Posterior vena cava (tissue), 2 donors: ENCODE measurements around the gene ANO1. TPM values are rescaled to one million over a fixed set of nuclear protein-coding genes. Genes with fewer than 3 reads are reported as not detected.

Source experiments
- DNase-seq: peaks from one replicate; pipeline ENCODE4 v3.0.0-alpha.2; 2020; ENCODE audit warnings: low spot score
- intact Hi-C, 2 donors: fragments of 100-400 bp; cut with DNase I; formaldehyde crosslinking; loops; one replicate each; pipeline versions ENCODE4 v1.14.1 to v1.14.2; 2022 to 2023
- total RNA-seq, 2 donors: library from RNA; stranded (reverse); fragmentation: NEBNext Ultra II Directional; extraction: Animal tissue kit (Norgen Biotek cat#: 25700); gene quantifications; one replicate each; pipeline ENCODE4 v1.2.1, GENCODE V29; 2021
- donor health status: DM: yes; HTN: yes; CAD: no.
- donor health status: DM: yes; HTN: yes; CAD: no.

Gene ANO1
- total RNA-seq, 2 donors from 2014 or later, result 55.4 to 56.2 TPM

DNA sequence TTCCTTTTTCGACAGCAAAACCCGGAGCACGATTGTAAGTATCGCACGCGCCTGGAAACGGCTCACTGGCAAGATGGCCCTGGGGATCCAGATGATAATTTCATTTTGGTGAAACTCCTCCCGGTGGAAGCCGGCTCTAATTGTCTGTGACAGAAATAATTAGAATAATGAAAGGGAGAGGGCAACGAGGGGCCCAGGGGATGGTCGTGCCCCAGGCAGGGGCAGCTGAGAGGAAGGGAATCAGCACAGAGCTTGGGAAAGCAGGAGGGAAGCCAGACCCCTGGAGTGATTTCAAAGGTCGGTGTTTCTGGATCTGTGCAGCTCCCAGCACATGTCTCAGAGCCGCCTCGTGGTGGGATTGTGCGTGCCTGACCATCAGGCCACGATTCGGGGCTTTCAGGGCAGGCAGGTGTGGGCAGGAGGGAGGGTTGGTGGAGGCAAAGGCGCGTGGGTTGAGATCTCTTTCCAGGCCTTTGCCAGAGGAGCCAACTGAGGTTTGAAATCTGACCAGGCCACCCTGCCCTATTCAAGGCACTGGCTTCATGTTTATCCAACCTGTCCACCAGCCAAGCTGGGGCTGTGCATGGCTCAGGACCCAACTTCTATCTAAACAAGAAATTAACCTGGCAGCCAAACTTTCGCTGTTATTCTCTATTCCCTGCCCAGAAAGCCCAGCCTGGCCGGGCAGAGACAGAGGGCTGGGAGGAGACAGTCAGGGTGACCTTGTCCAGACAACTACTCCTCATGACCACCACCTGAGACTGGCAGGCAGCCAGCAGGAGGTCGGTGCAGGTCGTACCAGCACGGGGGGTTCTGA, 27.8 kb downstream of the ANO1 start:
- intact Hi-C loops, result no loop called here
- DNase-seq, result no peak

DNA sequence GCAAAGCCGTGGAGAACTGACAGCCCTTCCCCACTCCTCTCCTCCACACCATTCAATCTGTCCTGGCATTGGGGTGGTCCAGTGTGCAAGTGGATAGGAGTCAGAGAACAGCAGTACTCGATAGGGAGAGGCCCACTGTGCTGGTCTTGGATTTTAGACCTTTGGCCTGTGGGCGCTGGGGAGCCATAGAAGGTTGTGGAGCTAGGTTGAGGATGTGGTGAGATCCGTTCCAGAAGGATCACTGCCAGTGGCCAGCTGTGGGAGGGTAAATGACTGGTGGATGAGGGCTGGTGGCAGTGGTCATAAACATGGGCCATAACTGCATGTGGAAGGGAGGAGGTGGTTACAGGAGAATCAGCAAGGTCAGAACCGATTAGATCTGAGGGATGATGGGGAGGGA, 28.6 kb downstream of the ANO1 start:
- intact Hi-C loops, result no loop called here
- no peak for DNase-seq

GRCh38 chr11:70107191-70107590, 29.1 kb downstream of the ANO1 start:
- DNase-seq, result no peak
- intact Hi-C loops, result no loop called here

GRCh38 chr11:70107756-70108155, 29.6 kb downstream of the ANO1 start:
- no peak for DNase-seq
- intact Hi-C loops, result no loop called here

- DNase-seq, result no peak
- intact Hi-C loops, result no loop called here
These were observed 30.1 kb downstream of the ANO1 start for GRCh38 chr11:70108250-70108649.

DNA sequence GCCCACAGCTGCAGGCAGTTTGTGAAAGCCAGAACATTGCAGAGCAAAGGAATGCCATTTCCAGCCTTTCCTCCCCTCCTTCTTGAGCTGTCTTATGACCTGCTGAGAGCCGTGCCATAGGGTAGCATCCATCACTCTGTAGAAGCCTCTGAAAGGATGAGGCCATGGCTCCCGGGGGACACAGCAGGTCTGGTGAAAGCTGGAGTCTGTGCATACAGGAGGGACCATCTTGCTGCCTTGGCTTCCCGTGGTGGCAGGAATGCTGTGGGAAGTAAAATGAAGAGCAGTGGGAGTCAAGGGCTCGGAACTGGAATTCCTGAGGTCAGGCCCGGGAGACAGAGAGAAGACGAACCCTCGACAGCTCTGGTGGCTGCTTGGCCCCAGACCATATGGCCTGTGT, 30.9 kb downstream of the ANO1 start:
- no peak for DNase-seq
- intact Hi-C loops, result no loop called here

GRCh38 chr11:70109903-70110302, 31.8 kb downstream of the ANO1 start:
- DNase-seq, result no peak
- intact Hi-C loops, result no loop called here

DNA sequence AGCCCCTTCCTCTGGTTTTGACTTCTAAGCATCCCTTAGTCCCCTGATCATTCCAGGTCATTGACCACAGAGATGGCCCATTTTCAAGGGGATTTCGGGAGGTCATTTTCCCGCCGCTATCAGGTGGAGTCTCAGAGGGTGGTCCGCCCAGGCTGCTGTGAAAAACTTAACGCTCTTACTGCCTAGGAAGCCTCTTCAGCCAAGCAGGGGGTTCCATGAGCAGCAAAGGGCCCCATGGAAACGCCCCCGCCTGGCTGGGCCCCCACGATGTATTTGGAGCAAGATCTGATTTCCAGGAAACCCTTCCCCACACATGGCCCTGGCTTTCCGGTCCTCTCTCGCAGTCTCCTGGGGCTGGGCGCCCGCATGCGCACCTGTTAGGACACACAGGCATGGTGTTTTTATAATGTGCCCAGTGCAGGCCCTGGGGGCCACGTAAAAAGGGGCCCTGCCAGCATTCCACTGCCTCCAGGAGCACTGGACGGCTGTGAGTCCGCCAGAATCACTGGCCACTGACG, 32.5 kb downstream of the ANO1 start:
- no peak for DNase-seq
- intact Hi-C loops, result no loop called here

- peak; percentile 90 for DNase-seq
- intact Hi-C loops, result no loop called here
These were observed 33.3 kb downstream of the ANO1 start for GRCh38 chr11:70111269-70112016.

- intact Hi-C loops, result no loop called here
- DNase-seq, result no peak
These were observed 33.9 kb downstream of the ANO1 start for GRCh38 chr11:70112017-70112434.

DNA sequence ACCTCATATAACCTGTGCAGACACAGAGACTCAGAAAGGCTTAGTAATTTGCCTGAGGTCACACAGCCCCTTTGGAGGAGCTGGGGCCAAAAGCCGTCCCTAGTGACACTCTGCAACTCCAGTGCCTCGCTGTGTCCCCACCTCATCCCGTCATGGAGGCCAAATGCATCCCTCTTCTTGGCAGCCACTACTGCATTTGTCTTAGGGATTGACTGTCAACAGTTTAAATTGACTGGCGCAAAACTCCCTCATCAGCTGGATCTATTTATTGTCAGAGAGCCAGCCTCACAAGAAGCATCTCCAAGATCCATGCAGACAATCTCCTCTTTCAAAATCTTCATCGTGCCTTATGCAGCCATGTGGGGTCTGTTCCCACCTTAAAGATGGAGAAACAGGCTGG, 35.7 kb downstream of the ANO1 start:
- intact Hi-C loops, result no loop called here
- no peak for DNase-seq

DNA sequence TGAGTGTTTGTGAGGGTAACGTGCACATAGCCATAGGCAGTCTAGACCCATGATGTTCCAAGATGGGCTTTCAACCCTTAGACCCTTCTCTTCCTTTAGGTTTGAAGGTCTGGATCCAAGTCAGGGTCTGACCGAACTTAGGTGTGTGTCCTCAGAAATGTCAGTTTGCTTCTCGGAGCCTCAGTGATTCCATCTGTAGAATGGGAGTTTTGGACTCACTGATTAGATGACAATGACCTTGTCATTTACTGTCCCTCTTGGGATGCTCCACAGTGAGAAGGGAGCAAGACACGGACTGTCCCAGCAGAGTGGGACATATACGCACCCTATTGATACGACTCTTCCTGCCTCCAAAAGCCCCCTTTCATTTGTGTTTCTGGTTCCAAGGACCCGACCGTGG, 37.7 kb downstream of the ANO1 start:
- intact Hi-C loops, result no loop called here
- DNase-seq, result no peak

DNA sequence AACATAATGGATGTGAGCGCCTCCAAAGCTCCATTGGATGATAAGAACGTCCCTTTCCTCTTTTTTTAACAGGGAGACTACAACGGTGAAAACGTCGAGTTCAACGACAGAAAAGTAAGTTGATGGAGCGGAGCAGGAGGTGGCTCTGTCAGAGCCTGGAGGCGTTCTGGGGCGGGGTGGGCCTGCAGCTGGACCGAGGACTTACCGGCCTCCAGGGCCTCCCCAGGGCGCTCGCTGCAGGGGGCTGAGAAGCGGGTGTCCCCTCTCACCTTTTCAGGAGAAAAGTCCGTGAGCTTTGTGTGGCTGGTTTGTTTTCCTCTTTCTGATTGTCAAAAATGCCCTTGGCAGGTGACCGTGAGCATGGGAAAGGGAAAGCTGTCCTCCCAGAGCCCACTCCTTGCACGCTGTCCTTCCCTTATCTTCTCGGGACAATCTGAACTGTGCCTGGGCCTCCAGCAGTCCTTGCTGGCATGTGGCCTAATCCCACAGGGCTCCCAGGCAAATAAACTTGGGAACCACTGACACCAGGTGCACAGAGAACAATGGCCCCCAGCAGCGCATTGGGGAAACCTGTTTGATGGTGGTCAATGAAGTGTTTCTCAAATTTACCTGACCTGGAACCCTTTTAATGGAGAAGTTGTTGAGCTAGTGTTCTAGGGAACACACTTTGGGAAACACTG, 38.4 kb downstream of the ANO1 start:
- DNase-seq, result no peak
- intact Hi-C loops, result no loop called here

GRCh38 chr11:70117567-70118145, 39.5 kb downstream of the ANO1 start:
- no peak for DNase-seq
- intact Hi-C loops, result no loop called here

DNA sequence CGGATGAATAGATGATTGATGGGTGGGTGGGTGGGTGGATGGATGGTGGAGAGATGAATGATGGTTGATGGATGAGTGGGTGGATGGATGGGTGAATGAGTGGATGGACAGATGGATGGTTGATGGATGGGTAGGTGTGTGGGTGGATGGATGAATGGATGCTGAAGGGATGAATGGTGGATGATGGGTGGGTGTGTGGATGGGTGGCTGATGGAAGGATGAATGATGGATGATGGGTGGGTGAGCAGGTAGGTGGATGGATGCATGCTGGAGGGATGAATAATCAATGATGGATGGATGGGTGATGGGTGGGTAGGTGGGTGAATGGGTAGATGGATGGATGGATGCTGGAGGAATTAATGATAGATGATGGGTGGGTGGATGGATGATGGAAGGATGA, 40.5 kb downstream of the ANO1 start:
- no peak for DNase-seq
- intact Hi-C loops, result no loop called here

DNA sequence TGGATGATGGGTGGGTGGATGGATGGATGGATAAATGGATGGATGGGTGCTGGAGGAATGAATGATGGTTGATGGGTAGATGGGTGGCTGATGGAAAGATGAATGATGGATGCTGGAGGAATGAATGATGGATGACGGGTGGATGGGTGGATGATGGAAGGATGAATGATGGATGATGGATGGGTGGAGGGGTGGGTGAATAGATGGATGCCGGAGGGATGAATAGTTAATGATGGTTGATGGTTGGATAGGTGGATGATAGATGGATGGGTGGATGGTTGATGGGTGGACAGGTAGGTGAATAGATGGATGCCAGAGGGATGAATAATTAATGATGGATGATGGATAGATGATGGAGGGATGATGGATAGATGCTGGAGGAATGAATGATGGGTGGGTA, 41.4 kb downstream of the ANO1 start:
- intact Hi-C loops, result no loop called here
- DNase-seq, result no peak

DNA sequence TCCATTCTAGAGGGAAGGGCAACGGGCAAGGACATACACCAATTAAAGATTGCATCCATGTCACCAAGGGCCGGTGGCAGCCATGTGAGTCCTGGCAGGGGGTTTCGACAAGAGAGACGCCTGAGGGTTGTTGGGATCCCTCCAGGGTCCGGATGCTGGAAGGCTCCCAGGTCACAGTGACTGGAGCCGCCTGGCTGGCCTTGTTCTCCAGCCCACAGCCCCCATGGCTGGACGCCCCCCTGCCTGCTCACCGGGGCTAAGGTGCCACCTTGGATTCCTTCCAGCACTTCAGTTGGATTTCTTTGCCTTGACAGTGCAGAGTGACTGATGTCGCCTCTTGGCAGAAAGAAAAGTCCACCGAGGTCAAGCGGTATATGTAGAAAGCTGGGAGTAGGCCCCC, 42.6 kb downstream of the ANO1 start:
- intact Hi-C loops, result no loop called here
- DNase-seq, result no peak

DNA sequence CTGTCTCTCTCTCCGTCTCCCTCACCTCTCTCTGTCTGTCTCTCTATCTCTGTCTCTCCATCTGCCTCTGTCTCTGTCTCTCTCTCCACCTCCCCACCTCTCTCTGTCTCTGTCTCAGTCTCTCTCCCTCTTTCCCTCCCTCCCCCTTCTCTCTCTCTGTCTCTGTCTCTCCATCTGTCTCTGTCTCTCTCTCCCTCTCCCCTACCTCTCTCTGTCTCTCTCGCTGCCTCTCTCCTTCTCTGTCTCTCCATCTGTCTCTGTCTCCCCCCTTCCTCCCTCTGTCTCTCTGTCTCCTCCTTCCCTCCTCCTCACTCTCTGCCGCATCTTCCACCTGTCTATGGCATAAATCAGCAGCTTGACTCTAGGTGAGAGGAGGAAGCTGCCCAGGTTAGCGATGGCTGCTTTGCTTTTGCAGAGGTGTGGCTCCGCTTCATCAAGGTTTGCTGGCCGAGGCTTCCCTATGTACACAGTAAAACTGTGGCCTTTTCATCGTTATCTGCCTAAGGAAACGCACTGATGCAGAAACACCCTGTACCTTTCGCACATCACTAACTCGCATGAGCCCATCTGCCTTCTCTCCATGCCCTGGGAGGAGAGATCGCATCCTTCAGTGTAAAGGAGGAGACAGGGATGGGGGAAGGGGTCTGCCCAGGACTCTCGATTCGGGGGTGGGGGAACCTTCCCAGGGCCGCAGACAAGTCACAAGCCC, 44.5 kb downstream of the ANO1 start:
- intact Hi-C loops, result no loop called here

GRCh38 chr11:70123711-70124110, 45.6 kb downstream of the ANO1 start:
- intact Hi-C loops, result no loop called here
- no peak for DNase-seq

More for the DNA sequence above, 44.5 kb downstream of the ANO1 start:
- DNase-seq, result no peak
